Breast epithelium (tissue), 4 donors: Measurements from ENCODE around the gene INPP4A. TPM values are rescaled to one million over a fixed set of nuclear protein-coding genes. Genes with fewer than 3 reads are reported as not detected.

Experiments used
- DNase-seq, 2 donors: peaks; one replicate each; pipeline ENCODE4 v3.0.0-alpha.2; 2019; ENCODE audit warnings: low spot score in 2 of 2
- H3K27ac ChIP-seq, 2 donors: fragments of 200-600 bp; sonication (generic) in 1 of 2; one replicate each; pipeline ENCODE4 v1.5.1; 2016 to 2019; ENCODE audit warnings: mild to moderate bottlenecking in 1 of 2
- H3K27me3 ChIP-seq, 2 donors: fragments of 200-600 bp; sonication (generic) in 1 of 2; one replicate each; pipeline versions ENCODE4 v1.5.1 to v1.6.0; 2017 to 2019; ENCODE audit warnings: control low read depth in 1 of 2, mild to moderate bottlenecking in 1 of 2
- H3K36me3 ChIP-seq: fragments of 200-600 bp; one replicate; pipeline ENCODE4 v1.5.1; 2019
- H3K4me1 ChIP-seq, 2 donors: fragments of 200-600 bp; sonication (generic); one replicate each; pipeline ENCODE4 v1.5.1; 2016 to 2019; ENCODE audit warnings: control low read depth in 1 of 2
- H3K4me3 ChIP-seq, 3 donors: fragments of 200-600 bp; sonication (generic); 1 replicate in 2 of 3; 2 replicates in 1 of 3; pipeline ENCODE4 v1.5.1; 2016 to 2019; ENCODE audit warnings: mild to moderate bottlenecking in 3 of 3, moderate library complexity in 2 of 3
- H3K9me3 ChIP-seq, 2 donors: fragments of 200-600 bp; sonication (generic) in 1 of 2; one replicate each; pipeline ENCODE4 v1.5.1; 2016 to 2019; ENCODE audit warnings: control low read depth in 1 of 2
- POLR2A ChIP-seq: fragments of 450-650 bp; IDR thresholded peaks from one replicate; pipeline ENCODE4 v1.6.1; 2016; ENCODE audit warnings: antibody characterized with exemption, mild to moderate bottlenecking, moderate library complexity
- POLR2AphosphoS5 ChIP-seq, 3 donors: sonication (generic); formaldehyde crosslinking; IDR thresholded peaks; one replicate each; pipeline ENCODE4 v1.6.1; 2017; ENCODE audit warnings: antibody characterized with exemption in 3 of 3
- intact Hi-C: fragments of 100-400 bp; cut with DNase I; formaldehyde crosslinking; loops from one replicate; pipeline ENCODE4 v1.15.1; 2023; ENCODE audit warnings: low total_unique reads
- total RNA-seq, 3 donors: library from RNA; depleted of rRNA; stranded (reverse); fragments of >200 nt; gene quantifications; one replicate each; pipeline ENCODE4 v1.1.0, GENCODE V29; 2016
- TF ChIP-seq, protein P1 (sequence below), 3 donors: fragments of 450-650 bp; IDR thresholded peaks; one replicate each; pipeline ENCODE4 v1.5.1; 2016 to 2017; ENCODE audit warnings: antibody characterized with exemption in 3 of 3, mild to moderate bottlenecking in 3 of 3, moderate library complexity in 3 of 3

The INPP4A gene
- total RNA-seq, 3 donors from 2014 or later = 22.6 to 35.4 (median 25.8) TPM

- Histone ChIP-seq H3K4me1 (peaks cover 0 to 26% of the 10 kb centered on the region in 2 donors), H3K27ac (peak overlapping the region; percentile 94 to 98), H3K4me3 (peak overlapping the region; percentile 71 to 98 (median 88)), H3K9me3 (no peaks in the 10 kb centered on the region), H3K27me3 (no peaks in the 10 kb centered on the region), H3K36me3 (no peaks in the 10 kb centered on the region)
- TF ChIP-seq POLR2A (no peak), POLR2AphosphoS5 (IDR thresholded peaks at IDR 0.05) (no peak)
- TF ChIP-seq, protein P1, sequence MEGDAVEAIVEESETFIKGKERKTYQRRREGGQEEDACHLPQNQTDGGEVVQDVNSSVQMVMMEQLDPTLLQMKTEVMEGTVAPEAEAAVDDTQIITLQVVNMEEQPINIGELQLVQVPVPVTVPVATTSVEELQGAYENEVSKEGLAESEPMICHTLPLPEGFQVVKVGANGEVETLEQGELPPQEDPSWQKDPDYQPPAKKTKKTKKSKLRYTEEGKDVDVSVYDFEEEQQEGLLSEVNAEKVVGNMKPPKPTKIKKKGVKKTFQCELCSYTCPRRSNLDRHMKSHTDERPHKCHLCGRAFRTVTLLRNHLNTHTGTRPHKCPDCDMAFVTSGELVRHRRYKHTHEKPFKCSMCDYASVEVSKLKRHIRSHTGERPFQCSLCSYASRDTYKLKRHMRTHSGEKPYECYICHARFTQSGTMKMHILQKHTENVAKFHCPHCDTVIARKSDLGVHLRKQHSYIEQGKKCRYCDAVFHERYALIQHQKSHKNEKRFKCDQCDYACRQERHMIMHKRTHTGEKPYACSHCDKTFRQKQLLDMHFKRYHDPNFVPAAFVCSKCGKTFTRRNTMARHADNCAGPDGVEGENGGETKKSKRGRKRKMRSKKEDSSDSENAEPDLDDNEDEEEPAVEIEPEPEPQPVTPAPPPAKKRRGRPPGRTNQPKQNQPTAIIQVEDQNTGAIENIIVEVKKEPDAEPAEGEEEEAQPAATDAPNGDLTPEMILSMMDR (IDR thresholded peaks at IDR 0.05) = no peak
- DNase-seq = no peak
- intact Hi-C loops = no loop called here
Observed at GRCh38 chr2:98608962-98609604, 164.4 kb downstream of the INPP4A start.

DNA sequence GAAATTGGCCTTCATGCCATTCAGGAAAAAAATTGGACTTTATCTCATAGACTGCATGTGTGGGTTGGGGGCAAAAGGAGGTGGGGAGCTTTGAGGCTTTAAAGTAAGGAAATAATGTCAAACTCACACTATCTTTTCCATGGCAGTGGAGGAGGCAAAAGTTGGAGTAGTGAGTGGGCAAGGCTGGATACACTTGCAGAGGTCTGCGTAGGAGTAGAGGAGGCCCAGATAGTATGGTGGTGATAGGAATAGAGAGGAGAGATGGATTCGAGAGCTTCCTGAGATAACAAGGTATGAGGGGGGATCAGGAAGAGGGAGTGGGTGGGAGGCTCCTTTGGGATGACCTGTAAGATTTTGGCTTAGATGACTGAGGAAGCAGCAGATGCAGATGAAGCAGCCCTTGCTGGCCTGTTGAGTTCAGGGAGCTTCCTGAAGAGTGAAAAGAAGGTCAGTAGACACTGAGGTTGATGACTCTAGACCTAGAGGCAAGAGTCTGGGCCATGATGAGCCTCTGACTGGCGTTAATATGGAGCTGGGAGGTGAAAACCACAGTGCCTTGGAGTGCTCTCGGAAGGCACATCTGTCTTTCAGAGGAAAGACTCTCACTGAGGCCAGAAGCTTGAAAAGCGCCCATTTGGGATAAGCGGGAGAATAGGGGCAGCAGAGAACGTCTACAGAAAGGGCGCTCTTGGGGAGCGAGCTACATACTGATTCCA, 169.5 kb downstream of the INPP4A start:
- Histone ChIP-seq H3K36me3 (peaks cover 7% of the 10 kb centered on the region), H3K4me1 (peaks cover 0 to 12% of the 10 kb centered on the region in 2 donors), H3K9me3 (no peaks in the 10 kb centered on the region), H3K27me3 (no peaks in the 10 kb centered on the region), H3K4me3 (no peak overlapping the region), H3K27ac (no peak overlapping the region)
- intact Hi-C loops = no loop called here
- no peak for TF ChIP-seq POLR2AphosphoS5 (IDR thresholded peaks at IDR 0.05)
- DNase-seq = no peak

DNA sequence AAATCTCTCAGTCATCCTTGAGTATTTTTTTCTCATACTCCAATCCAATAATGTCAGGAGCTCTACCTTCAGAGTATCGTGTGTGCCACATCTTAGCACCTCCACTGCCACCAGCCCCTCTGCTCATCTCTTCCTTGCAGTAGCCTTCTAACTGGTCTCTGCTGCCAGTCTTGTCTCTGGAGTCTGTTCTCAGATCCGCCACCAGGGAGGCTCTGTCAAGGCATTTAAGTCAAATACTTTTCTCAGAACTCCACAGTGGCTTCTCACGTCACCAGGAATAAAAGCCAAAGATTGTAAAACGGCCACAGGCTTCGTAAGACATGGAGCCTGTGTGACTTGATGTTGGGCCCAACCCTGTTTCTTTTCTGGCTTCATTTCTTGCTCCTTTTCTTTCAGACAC, 170.8 kb downstream of the INPP4A start:
- TF ChIP-seq, protein P1 (IDR thresholded peaks at IDR 0.05) = no peak
- TF ChIP-seq POLR2A (no peak), POLR2AphosphoS5 (IDR thresholded peaks at IDR 0.05) (no peak)
- H3K36me3 ChIP-seq = peaks cover 7% of the 10 kb centered on the region
- H3K27me3 ChIP-seq = no peaks in the 10 kb centered on the region
- H3K27ac ChIP-seq = no peak overlapping the region
- H3K4me3 ChIP-seq = no peak overlapping the region
- intact Hi-C loops = no loop called here
- no peak for DNase-seq
- peaks cover 0 to 5% of the 10 kb centered on the region in 2 donors for H3K4me1 ChIP-seq
- H3K9me3 ChIP-seq = no peaks in the 10 kb centered on the region

DNA sequence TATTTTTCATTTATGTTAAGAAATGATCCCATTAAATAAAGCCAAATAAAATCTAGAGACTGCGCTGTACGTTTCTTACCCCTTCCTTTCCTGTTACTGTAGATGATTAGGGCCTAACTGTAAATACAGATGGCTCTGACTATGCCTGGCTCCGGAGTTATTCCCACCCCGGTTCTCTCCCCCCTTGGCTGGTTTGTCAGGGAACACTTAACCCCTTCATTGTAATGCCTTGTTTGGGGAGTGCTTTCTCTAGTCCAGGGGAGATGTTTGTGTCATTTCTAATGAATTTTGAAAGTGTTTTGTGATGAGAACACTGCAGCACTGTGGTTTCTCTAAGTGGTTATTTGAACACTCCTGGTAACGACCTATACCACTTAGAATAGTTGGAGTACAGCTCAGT, 172.5 kb downstream of the INPP4A start:
- TF ChIP-seq, protein P1 (IDR thresholded peaks at IDR 0.05) = no peak
- TF ChIP-seq POLR2A (no peak), POLR2AphosphoS5 (IDR thresholded peaks at IDR 0.05) (no peak)
- Histone ChIP-seq H3K36me3 (peaks cover 7% of the 10 kb centered on the region), H3K9me3 (no peaks in the 10 kb centered on the region), H3K27ac (no peak overlapping the region), H3K4me1 (no peaks in the 10 kb centered on the region), H3K4me3 (no peak overlapping the region), H3K27me3 (no peaks in the 10 kb centered on the region)
- intact Hi-C loops = no loop called here
- no peak for DNase-seq

DNA sequence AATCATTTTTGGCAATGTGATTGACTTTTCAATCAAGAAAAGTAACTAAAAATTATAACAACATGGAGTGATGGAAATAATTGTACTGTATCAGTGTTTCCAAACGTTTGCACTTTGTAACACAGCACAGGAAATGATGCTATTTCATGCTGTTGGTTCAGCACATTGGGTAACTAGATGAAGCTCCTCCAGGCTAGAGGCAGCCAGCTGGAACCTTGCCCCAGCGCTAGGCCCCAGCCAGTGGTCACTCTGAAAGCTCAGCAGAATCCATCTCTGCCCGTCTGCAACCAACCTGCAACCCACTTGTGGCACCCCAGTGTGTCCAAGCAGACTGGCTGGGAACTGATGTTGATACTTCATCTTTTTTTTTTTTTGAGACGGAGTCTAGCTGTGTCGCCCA, 179.0 kb downstream of the INPP4A start:
- no peak overlapping the region for H3K4me3 ChIP-seq
- no peak for TF ChIP-seq POLR2A
- no peak for TF ChIP-seq POLR2AphosphoS5 (IDR thresholded peaks at IDR 0.05)
- TF ChIP-seq, protein P1 (IDR thresholded peaks at IDR 0.05) = no peak
- no peak overlapping the region for H3K27ac ChIP-seq
- no peaks in the 10 kb centered on the region for H3K27me3 ChIP-seq
- DNase-seq = no peak
- H3K4me1 ChIP-seq = no peaks in the 10 kb centered on the region
- no peaks in the 10 kb centered on the region for H3K9me3 ChIP-seq
- H3K36me3 ChIP-seq = no peaks in the 10 kb centered on the region
- intact Hi-C loops = no loop called here
